CD4-positive, alpha-beta T cell treated with Interleukin-6 for 4 hours (primary cell): Measurements from ENCODE around the gene TSPAN6.

ENCODE experiments used
- DNase-seq: peaks from one replicate; pipeline ENCODE4 v3.0.0-alpha.2; 2020; ENCODE audit warnings: mixed read lengths

TSPAN6 gene

GRCh38 chrX:100636321-100636991 is at the start of gene TSPAN6:
TSPAN6 (minus strand) TSS chrX:100636806; CDS start chrX:100636694, 112 bp downstream.
- DNase-seq = peak; percentile 82

GRCh38 chrX:100685997-100686305 is 49.3 kb upstream of the TSPAN6 start:
- no peak for DNase-seq

GRCh38 chrX:100685284-100685996 is 48.8 kb upstream of the TSPAN6 start:
- peak; percentile 66 for DNase-seq

GRCh38 chrX:100682939-100683338 is 46.3 kb upstream of the TSPAN6 start:
- DNase-seq = no peak

- no peak for DNase-seq
Measured at GRCh38 chrX:100681599-100681998, 45.0 kb upstream of the TSPAN6 start.

- DNase-seq = no peak
Measured at GRCh38 chrX:100680756-100681155, 44.1 kb upstream of the TSPAN6 start.

GRCh38 chrX:100677611-100678181 is 41.1 kb upstream of the TSPAN6 start:
- no peak for DNase-seq

- DNase-seq = no peak
Measured at GRCh38 chrX:100674705-100675104, 38.1 kb upstream of the TSPAN6 start.

GRCh38 chrX:100673397-100673953 is 36.9 kb upstream of the TSPAN6 start:
- DNase-seq = no peak

- DNase-seq = no peak
Measured at GRCh38 chrX:100672966-100673365, 36.4 kb upstream of the TSPAN6 start.

- no peak for DNase-seq
Measured at GRCh38 chrX:100663642-100664041, 27.0 kb upstream of the TSPAN6 start.

GRCh38 chrX:100662796-100663195 is 26.2 kb upstream of the TSPAN6 start:
- DNase-seq = no peak

- no peak for DNase-seq
Measured at GRCh38 chrX:100662170-100662569, 25.6 kb upstream of the TSPAN6 start.

- no peak for DNase-seq
Measured at GRCh38 chrX:100659431-100660137, 23.0 kb upstream of the TSPAN6 start.

- no peak for DNase-seq
Measured at GRCh38 chrX:100658941-100659381, 22.4 kb upstream of the TSPAN6 start.

- DNase-seq = no peak
Measured at GRCh38 chrX:100654261-100654660, 17.7 kb upstream of the TSPAN6 start.

GRCh38 chrX:100652266-100652665 is 15.7 kb upstream of the TSPAN6 start:
- DNase-seq = no peak

GRCh38 chrX:100650841-100651240 is 14.2 kb upstream of the TSPAN6 start:
- DNase-seq = no peak

GRCh38 chrX:100649550-100650356 is 13.1 kb upstream of the TSPAN6 start:
- DNase-seq = no peak

GRCh38 chrX:100648458-100649417 is 12.1 kb upstream of the TSPAN6 start:
- no peak for DNase-seq

GRCh38 chrX:100647739-100648138 is 11.1 kb upstream of the TSPAN6 start:
- DNase-seq = no peak
